Stimulated activated CD8-positive, alpha-beta memory T cell treated with anti-CD3 and anti-CD28 coated beads, Interleukin-12 subunit alpha, Interleukin-12 subunit beta, amount 100 ng/mL, for 1 hour (primary cell): Measurements from ENCODE around the gene GUCY1A1.
"Not testable (repeated sequence)": the region's sequence is repeated elsewhere in the genome, so short reads cannot be mapped to it uniquely, and the experiment has no call there.

Experiments used
- DNase-seq: peaks from one replicate; pipeline ENCODE4 v3.0.0-alpha.2; 2020; ENCODE audit warnings: low read depth

GUCY1A1 gene

GRCh38 chr4:155666344-155667221, at the start of gene GUCY1A1:
GUCY1A1 (plus strand) TSS chr4:155666848; CDS start chr4:155696868, 30,020 bp downstream.
- DNase-seq: no peak

GRCh38 chr4:155617296-155617695, 49.4 kb upstream of the GUCY1A1 start:
- no peak for DNase-seq

DNA sequence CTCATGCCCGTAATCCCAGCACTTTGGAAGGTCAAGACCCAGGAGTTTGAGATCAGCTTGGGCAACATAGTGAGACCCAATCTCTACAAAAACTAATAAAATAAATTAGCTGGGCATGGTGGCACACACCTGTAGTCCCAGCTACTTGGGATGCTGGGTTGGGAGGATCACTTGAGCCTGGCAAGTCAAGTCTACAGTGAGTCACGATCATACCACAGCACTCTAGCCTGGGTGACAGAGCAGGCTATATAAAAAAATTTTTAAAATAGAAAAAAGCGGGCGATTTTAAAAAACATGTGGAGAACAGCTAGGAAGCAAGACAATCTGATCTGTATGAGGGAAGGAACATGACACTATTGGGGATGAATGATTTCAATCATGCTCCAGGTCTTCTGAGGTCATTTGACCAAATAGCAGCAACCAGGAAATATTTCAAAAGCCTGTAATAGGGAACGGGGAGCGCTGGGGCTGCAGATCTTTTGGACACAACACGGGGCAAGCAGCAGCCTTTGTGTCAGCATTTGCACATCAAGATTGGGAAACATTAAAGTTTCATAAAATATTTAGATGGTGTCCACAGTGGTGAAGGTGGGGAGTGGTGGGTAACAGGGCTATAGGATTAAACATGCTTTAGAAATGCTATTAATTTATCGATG, 48.3 kb upstream of the GUCY1A1 start:
- DNase-seq: no peak

GRCh38 chr4:155620637-155621036, 46.0 kb upstream of the GUCY1A1 start:
- no peak for DNase-seq

GRCh38 chr4:155624478-155624877, 42.2 kb upstream of the GUCY1A1 start:
- DNase-seq: no peak

GRCh38 chr4:155626561-155626960, 40.1 kb upstream of the GUCY1A1 start:
- DNase-seq: no peak

DNA sequence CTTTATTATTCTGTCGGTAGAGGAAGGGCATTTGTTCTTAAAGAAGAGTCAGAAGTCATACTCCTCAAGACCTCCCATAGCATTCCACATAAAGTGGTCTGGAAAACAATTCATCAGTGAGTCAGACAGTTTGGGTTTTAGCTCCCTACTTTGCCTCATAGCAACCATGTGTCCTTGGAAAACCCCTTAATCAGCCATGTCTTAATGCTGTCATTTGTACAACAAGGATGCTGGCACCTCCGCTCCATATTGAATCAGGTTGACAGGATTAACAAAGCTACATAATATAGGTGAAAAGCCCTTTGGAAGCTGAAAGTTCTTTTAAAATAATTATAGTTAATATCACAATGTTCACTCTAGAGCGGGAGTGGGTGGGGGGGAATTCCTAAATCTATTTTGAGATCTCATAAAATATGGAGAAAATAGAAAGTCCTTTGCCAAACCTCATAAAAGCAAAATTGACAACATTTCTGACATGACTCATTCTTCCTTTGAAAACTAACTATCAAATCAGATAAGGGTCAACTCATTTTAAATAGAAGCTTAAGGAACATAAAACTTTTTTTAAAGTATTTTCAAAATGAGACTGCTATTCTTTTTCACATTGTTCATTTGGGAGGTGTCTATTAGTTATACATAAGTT, 37.3 kb upstream of the GUCY1A1 start:
- no peak for DNase-seq

- DNase-seq: no peak
Measured at GRCh38 chr4:155629956-155630355, 36.7 kb upstream of the GUCY1A1 start.

GRCh38 chr4:155632310-155632840, 34.3 kb upstream of the GUCY1A1 start:
- no peak for DNase-seq

- DNase-seq: no peak
Measured at GRCh38 chr4:155638195-155638965, 28.3 kb upstream of the GUCY1A1 start.

DNA sequence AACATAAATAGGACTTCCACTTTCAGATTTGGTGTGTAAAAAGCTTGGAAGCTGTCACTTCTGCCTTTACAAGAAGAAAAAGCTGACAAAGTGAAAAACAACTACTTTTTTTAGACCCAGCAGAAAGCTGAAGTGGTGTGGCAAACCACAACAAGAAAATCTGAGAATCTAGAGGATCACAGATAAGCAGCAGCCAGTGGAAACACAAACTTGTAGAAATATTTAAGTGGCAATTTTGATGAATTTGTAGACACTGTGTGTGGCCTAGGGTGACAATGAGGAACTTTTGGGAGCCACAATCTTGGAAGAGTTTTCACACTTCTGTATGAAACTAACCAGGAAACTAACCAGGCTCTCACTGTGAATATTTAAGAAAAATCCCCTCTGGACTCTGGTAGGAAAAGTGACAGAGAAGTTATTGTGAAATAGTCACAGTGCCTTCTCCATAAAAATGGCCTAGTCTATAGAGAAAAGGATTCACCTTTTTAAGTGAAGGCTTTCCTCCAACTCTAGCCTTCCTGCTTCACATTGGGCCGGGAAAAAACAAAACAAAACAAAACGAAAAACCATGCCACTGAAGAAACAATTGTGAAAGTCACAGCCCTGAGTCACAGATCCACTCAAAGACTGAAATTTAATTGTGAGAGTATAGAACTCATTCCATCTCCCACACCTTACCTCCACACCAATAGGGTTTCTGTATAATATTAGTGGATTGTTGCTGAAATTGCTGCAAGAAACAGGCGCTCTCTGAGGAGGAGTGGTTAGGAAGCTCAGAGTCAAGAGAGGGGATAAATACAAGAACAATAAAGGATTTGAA, 26.7 kb upstream of the GUCY1A1 start:
- DNase-seq: no peak

- DNase-seq: no peak
Measured at GRCh38 chr4:155640751-155641150, 25.9 kb upstream of the GUCY1A1 start.

- no peak for DNase-seq
Measured at GRCh38 chr4:155643087-155643486, 23.6 kb upstream of the GUCY1A1 start.

GRCh38 chr4:155646001-155646400, 20.6 kb upstream of the GUCY1A1 start:
- DNase-seq: no peak

- DNase-seq: not testable (repeated sequence)
Measured at GRCh38 chr4:155650785-155651184, 15.9 kb upstream of the GUCY1A1 start.

DNA sequence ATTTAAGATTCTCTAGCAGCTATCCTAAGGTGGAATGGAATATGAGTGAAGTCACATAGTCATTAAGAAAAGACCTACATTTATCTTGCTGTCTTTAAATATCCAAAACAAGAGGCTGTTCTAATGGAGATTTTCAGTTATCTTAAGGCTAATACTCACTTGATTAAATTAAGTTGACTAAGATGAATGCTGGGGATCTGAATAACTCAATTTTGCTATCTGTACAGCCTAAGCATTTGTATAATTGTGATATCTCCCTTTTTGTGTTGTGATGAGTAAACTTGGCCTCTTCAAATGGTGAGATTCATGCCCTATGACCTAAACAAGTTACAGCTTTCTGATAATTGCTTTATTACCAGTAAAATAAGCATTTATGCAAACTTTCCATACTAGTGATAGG, 13.6 kb upstream of the GUCY1A1 start:
- DNase-seq: no peak

- no peak for DNase-seq
Measured at GRCh38 chr4:155656025-155656424, 10.6 kb upstream of the GUCY1A1 start.

DNA sequence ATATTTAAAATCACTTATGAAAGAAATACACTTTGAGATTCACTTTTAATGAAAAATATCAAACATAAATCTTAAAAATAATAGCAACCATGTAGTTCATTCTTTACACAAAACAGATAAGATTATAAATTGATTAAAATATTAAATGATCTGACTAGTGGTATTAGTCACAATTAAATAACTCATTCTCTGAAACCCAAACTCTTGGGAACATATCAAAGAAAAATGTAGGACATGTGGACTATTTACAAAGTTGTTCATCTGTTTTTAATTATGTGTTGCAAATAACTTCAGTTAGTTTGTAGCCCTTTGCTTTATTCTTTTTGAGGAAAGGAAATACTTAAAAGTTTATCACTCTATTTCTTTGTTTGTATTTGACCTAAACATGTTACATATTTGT, 9.5 kb upstream of the GUCY1A1 start:
- DNase-seq: no peak

- no peak for DNase-seq
Measured at GRCh38 chr4:155657985-155658680, 8.5 kb upstream of the GUCY1A1 start.

DNA sequence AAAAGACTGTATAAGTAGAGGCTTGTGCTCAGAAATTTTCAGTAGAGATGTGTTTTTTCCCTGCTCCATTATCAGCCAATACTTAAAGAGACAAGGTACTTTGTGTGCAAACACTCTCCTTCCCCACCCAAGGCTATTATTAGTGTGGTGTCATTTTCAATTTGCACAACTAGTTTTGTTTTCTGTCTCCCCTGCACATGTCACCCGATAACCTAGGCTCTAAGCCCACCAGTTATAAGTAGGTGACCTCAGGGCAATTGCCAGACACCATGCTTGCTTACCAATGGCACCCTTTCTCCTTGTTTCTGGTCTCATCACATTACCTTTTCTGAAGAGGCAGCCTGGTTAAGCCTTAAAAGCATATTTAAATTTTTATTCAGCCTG, 8.0 kb upstream of the GUCY1A1 start:
- no peak for DNase-seq
